Keratinocyte (primary cell): ENCODE data around the gene SNCAIP. TPM values are rescaled to one million over a fixed set of nuclear protein-coding genes. Genes with fewer than 3 reads are reported as not detected.

Source experiments
- DNase-seq: peaks from one replicate; pipeline ENCODE4 v3.0.0-alpha.2; 2011; ENCODE audit warnings: low read depth, missing footprints, low spot score
- FAIRE-seq: peaks from 2 replicates; lab custom pipeline; 2011; peaks lifted over from hg19 to GRCh38; lab: Jason Lieb, UNC
- H2AFZ ChIP-seq: 2 replicates; pipeline ENCODE4 v1.6.0; 2012; ENCODE audit warnings: low read length, control low read depth, inconsistent platforms; ENCODE audit not compliant: control insufficient read depth
- H3K27ac ChIP-seq: 2 replicates; pipeline ENCODE4 v1.5.1; 2011; ENCODE audit warnings: low read length; ENCODE audit not compliant: control insufficient read depth, insufficient read depth
- H3K27me3 ChIP-seq: 3 replicates; pipeline ENCODE4 v1.6.0; 2011; ENCODE audit warnings: low read length; ENCODE audit not compliant: control insufficient read depth, insufficient read depth; ENCODE audit errors: extremely low read depth
- H3K36me3 ChIP-seq, 2 experiments: 2 replicates in 1 of 2; 3 replicates in 1 of 2; pipeline ENCODE4 v1.5.1; 2011; ENCODE audit warnings: low read length in 2 of 2, mild to moderate bottlenecking in 1 of 2; ENCODE audit not compliant: control insufficient read depth in 2 of 2, insufficient read depth in 2 of 2; ENCODE audit errors: extremely low read depth in 1 of 2
- H3K4me1 ChIP-seq: 3 replicates; pipeline ENCODE4 v1.5.1; 2011; ENCODE audit warnings: low read length; ENCODE audit not compliant: control insufficient read depth, insufficient read depth; ENCODE audit errors: extremely low read depth
- H3K4me2 ChIP-seq: 3 replicates; pipeline ENCODE4 v1.6.0; 2011; ENCODE audit warnings: low read depth, low read length; ENCODE audit not compliant: control insufficient read depth, insufficient read depth; ENCODE audit errors: extremely low read depth
- H3K4me3 ChIP-seq, 3 experiments: fragments of 200-600 bp in 1 of 3; sonication (generic) in 1 of 3; 2 replicates in 2 of 3; 3 replicates in 1 of 3; pipeline ENCODE4 v1.5.1; 2011 to 2016; ENCODE audit warnings: low read length in 3 of 3, mild to moderate bottlenecking in 3 of 3, control low read depth in 2 of 3, inconsistent platforms in 1 of 3, low read depth in 1 of 3, mixed read lengths in 1 of 3, mixed run types in 1 of 3, moderate library complexity in 1 of 3; ENCODE audit not compliant: control insufficient read depth in 2 of 3, insufficient read depth in 2 of 3; ENCODE audit errors: extremely low read depth in 1 of 3
- H3K79me2 ChIP-seq: 2 replicates; pipeline ENCODE4 v1.6.0; 2012; ENCODE audit warnings: low read length; ENCODE audit not compliant: control insufficient read depth, insufficient read depth
- H3K9ac ChIP-seq: 3 replicates; pipeline ENCODE4 v1.6.0; 2011; ENCODE audit warnings: low read length; ENCODE audit not compliant: control insufficient read depth, insufficient read depth; ENCODE audit errors: extremely low read depth
- H3K9me1 ChIP-seq: 3 replicates; pipeline ENCODE4 v1.6.0; 2011; ENCODE audit warnings: low read length; ENCODE audit not compliant: control insufficient read depth, insufficient read depth; ENCODE audit errors: extremely low read depth
- H3K9me3 ChIP-seq: 2 replicates; pipeline ENCODE4 v1.5.1; 2012; ENCODE audit warnings: low read depth, low read length; ENCODE audit not compliant: control insufficient read depth
- H4K20me1 ChIP-seq: 3 replicates; pipeline ENCODE4 v1.6.0; 2011; ENCODE audit warnings: low read length; ENCODE audit not compliant: control insufficient read depth, insufficient read depth; ENCODE audit errors: extremely low read depth
- EZH2 ChIP-seq: IDR thresholded peaks from one replicate; pipeline ENCODE4 v1.6.1; 2012; ENCODE audit warnings: inconsistent platforms, mild to moderate bottlenecking, low read length, moderate library complexity
- dilution Hi-C: fragments of 300-500 bp; cut with MboI; formaldehyde crosslinking; loops from one replicate; pipeline ENCODE4 v1.7.0; 2020; ENCODE audit warnings: low sequenced_read_pairs; ENCODE audit not compliant: extremely low pct_ligation_motif_present
- polyA plus RNA-seq, 5 experiments: library from polyadenylated mRNA; depleted of rRNA in 3 of 5; stranded (reverse) in 3 of 5; stranded (forward) in 1 of 5; unstranded in 1 of 5; fragments of >200 nt; gene quantifications; 1 replicate in 1 of 5; 2 replicates in 3 of 5; 3 replicates in 1 of 5; pipeline versions ENCODE4 v1.2.1 to v1.2.3, GENCODE V29; 2011 to 2012; ENCODE audit warnings: missing spikeins in 2 of 5, low read depth in 1 of 5, low replicate concordance in 1 of 5
- TF ChIP-seq, protein P1 (sequence below), 3 experiments: IDR thresholded peaks in 1 of 3; conservative IDR thresholded peaks in 1 of 3; optimal IDR thresholded peaks in 1 of 3; 2 replicates in 2 of 3; 3 replicates in 1 of 3; pipeline versions ENCODE3 to v1.5.1; 2011; ENCODE audit warnings: low read length in 3 of 3, mild to moderate bottlenecking in 3 of 3, moderate library complexity in 2 of 3, control low read depth in 1 of 3, inconsistent platforms in 1 of 3; ENCODE audit not compliant: insufficient read depth in 2 of 3; ENCODE audit errors: extremely low read depth in 1 of 3

The SNCAIP gene
- polyA plus RNA-seq, 1 donor (not counting 4 experiments of a cell fraction or from before 2014, with no cell fraction given): not detected

DNA sequence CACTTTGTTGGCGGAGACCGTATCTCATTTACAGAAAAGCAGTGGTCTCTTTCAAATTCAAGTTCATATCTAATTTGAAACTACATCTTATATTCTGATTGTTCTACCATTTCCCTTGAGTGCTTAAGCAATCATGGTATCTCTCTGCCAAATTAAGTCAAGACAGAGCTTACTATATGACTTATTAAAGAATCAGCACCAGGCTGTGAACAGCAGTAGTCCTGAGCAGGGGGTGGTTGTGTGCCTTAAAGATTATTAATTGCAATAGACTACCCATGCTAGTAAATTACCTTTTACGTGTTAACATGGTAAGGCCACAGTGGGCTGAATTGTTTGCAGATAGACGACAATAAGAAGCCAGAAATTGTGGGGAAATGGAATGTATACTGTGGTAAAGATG lies 21.5 kb downstream of the SNCAIP start:
- Histone ChIP-seq H3K27me3 (no peaks in the 10 kb centered on the region), H3K9me1 (no peaks in the 10 kb centered on the region), H3K9ac (no peak overlapping the region), H3K27ac (no peak overlapping the region), H3K36me3 (no peaks in the 10 kb centered on the region), H4K20me1 (peaks cover 2% of the 10 kb centered on the region), H3K4me2 (no peak overlapping the region), H3K9me3 (no peaks in the 10 kb centered on the region), H2AFZ (no peak overlapping the region), H3K4me1 (no peaks in the 10 kb centered on the region), H3K79me2 (no peaks in the 10 kb centered on the region), H3K4me3 (no peak overlapping the region)
- dilution Hi-C loops: no loop called here
- no peak for FAIRE-seq
- TF ChIP-seq, protein P1, sequence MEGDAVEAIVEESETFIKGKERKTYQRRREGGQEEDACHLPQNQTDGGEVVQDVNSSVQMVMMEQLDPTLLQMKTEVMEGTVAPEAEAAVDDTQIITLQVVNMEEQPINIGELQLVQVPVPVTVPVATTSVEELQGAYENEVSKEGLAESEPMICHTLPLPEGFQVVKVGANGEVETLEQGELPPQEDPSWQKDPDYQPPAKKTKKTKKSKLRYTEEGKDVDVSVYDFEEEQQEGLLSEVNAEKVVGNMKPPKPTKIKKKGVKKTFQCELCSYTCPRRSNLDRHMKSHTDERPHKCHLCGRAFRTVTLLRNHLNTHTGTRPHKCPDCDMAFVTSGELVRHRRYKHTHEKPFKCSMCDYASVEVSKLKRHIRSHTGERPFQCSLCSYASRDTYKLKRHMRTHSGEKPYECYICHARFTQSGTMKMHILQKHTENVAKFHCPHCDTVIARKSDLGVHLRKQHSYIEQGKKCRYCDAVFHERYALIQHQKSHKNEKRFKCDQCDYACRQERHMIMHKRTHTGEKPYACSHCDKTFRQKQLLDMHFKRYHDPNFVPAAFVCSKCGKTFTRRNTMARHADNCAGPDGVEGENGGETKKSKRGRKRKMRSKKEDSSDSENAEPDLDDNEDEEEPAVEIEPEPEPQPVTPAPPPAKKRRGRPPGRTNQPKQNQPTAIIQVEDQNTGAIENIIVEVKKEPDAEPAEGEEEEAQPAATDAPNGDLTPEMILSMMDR (optimal IDR thresholded peaks at IDR 0.05 in 1 of 3, IDR thresholded peaks at IDR 0.05 in 1 of 3, conservative IDR thresholded peaks at IDR 0.05 in 1 of 3; ENCODE audit: extremely low read depth in 1 of 3, insufficient read depth in 2 of 3, low read length in 3 of 3): no peak
- no peak for TF ChIP-seq EZH2
- no peak for DNase-seq

DNA sequence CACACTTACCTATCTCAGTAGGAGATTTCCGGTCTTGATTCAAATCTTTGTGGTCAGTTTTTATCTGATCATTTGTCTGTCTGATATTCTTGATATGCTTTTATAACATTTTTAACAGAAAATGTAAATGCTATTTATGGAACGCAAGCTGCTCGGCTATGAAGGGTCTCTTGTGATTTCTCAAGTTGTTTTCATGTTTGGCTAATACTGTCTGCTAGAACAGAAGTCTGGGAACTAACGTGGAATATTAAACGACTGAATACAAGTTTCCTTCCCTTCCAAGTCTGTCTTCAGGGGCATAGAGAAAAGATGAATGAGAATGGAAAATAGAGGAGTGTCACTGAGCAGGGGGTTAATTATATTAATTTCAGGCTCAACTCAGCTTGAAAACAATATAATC lies 27.6 kb downstream of the SNCAIP start:
- dilution Hi-C loops: no loop called here
- FAIRE-seq: no peak

More for the DNA sequence above, 27.6 kb downstream of the SNCAIP start:
- Histone ChIP-seq H3K4me2 (no peak overlapping the region), H3K79me2 (no peaks in the 10 kb centered on the region), H3K27me3 (no peaks in the 10 kb centered on the region), H2AFZ (no peak overlapping the region), H3K9me1 (no peaks in the 10 kb centered on the region), H3K4me3 (no peak overlapping the region), H3K9ac (no peak overlapping the region), H3K9me3 (no peaks in the 10 kb centered on the region), H3K4me1 (no peaks in the 10 kb centered on the region), H3K27ac (no peak overlapping the region), H4K20me1 (peaks cover 2% of the 10 kb centered on the region), H3K36me3 (no peaks in the 10 kb centered on the region)
- DNase-seq: no peak
- no peak for TF ChIP-seq EZH2
- TF ChIP-seq, protein P1 (optimal IDR thresholded peaks at IDR 0.05 in 1 of 3, IDR thresholded peaks at IDR 0.05 in 1 of 3, conservative IDR thresholded peaks at IDR 0.05 in 1 of 3; ENCODE audit: extremely low read depth in 1 of 3, insufficient read depth in 2 of 3, low read length in 3 of 3): no peak
